Measurements from ENCODE around the gene SPECC1. TPM values are rescaled to one million over a fixed set of nuclear protein-coding genes. Genes with fewer than 3 reads are reported as not detected.
A peak's percentile ranks its signal among the peaks of the same experiment; 100 is the strongest.

Gene SPECC1
- polyA plus RNA-seq, 3 donors, result 36.0 to 58.4 (median 50.5) TPM

- Mint-ChIP-seq H3K4me3 (no peak overlapping the region), H3K36me3 (no peaks in the 10 kb centered on the region), H3K27me3 (ENCODE audit: low read depth in 3 of 3) (peaks cover 1 to 10% (median 2%) of the 10 kb centered on the region in 3 donors), H3K9me3 (no peaks in the 10 kb centered on the region), H3K4me1 (peaks cover 8% of the 10 kb centered on the region), H3K27ac (peak overlapping the region in 1 of 7 donors; percentile 31)
- H3K4me2 ChIP-seq (replicated peaks; ENCODE audit: extremely low read depth, low read length, poor library complexity, severe bottlenecking), result no peak overlapping the region
- H3K27me3 ChIP-seq (ENCODE audit: control insufficient read depth in 2 of 2, insufficient read depth in 2 of 2, low read length in 2 of 2), result no peaks in the 10 kb centered on the region
- H3K9ac ChIP-seq (ENCODE audit: insufficient read depth, low read length, poor library complexity, severe bottlenecking), result no peak overlapping the region
- no peaks in the 10 kb centered on the region for H3K79me2 ChIP-seq (ENCODE audit: insufficient read depth, low read length)
- TF ChIP-seq CTCF (IDR thresholded peaks at IDR 0.05), result no peak
- H3K4me1 ChIP-seq (ENCODE audit: control insufficient read depth in 1 of 2, insufficient read depth in 2 of 2, low read length in 2 of 2), result peaks cover 7 to 10% of the 10 kb centered on the region in 2 donors
- DNase-seq, result no peak
- intact Hi-C loops (cut with micrococcal nuclease), result loop anchor here (10.0 kb wide), 2 partner anchors 309 to 319 kb away; no protein-coding TSS in a partner anchor
- H3K36me3 ChIP-seq (replicated peaks in 1 of 2; ENCODE audit: control insufficient read depth in 1 of 2, insufficient read depth in 2 of 2, low read length in 2 of 2), result no peaks in the 10 kb centered on the region
- H3K4me3 ChIP-seq (replicated peaks in 1 of 3; ENCODE audit: low read depth in 2 of 3, low read length in 3 of 3), result no peak overlapping the region
- no peaks in the 10 kb centered on the region for H3K9me3 ChIP-seq (replicated peaks in 1 of 2; ENCODE audit: control insufficient read depth in 1 of 2, insufficient read depth in 1 of 2, low read length in 2 of 2)
- H2AFZ ChIP-seq (ENCODE audit: insufficient read depth, low read depth, low read length, poor library complexity, severe bottlenecking), result peak overlapping the region; percentile 17
- H3K27ac ChIP-seq (ENCODE audit: low read depth in 1 of 2, low read length in 2 of 2), result no peak overlapping the region
- H4K20me1 ChIP-seq (ENCODE audit: insufficient read depth, low read length), result no peaks in the 10 kb centered on the region
- WGBS (ENCODE audit: insufficient coverage), result 80% methylated on average over 1 of the region's 1 CpG
These were observed 13.1 kb upstream of the SPECC1 start for GRCh38 chr17:19996086-19996485.

DNA sequence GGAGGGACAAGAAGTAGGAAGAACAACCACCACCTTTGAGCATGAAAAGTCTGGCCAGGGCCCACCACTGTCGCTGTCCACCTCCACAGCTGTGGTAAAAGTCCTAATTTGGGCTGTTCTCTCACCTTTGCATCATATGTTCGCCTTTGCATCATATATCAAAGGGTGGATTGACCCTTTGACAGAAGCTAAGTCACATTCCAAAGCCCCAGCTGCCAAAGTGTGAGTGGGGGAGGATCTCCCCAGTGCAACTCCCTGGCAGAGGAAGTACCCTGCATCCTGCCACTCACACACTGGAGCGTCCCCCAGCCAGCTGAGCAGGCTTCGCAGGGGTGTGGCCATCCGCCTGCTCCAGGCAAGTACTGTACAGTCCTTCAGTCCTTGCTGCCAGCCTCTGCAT lies 12.7 kb upstream of the SPECC1 start:
- Histone ChIP-seq H2AFZ (ENCODE audit: insufficient read depth, low read depth, low read length, poor library complexity, severe bottlenecking) (peak overlapping the region; percentile 31), H3K79me2 (ENCODE audit: insufficient read depth, low read length) (no peaks in the 10 kb centered on the region), H3K36me3 (replicated peaks in 1 of 2; ENCODE audit: control insufficient read depth in 1 of 2, insufficient read depth in 2 of 2, low read length in 2 of 2) (no peaks in the 10 kb centered on the region), H3K27ac (ENCODE audit: low read depth in 1 of 2, low read length in 2 of 2) (no peak overlapping the region), H3K4me3 (replicated peaks in 1 of 3; ENCODE audit: low read depth in 2 of 3, low read length in 3 of 3) (no peak overlapping the region), H3K9me3 (replicated peaks in 1 of 2; ENCODE audit: control insufficient read depth in 1 of 2, insufficient read depth in 1 of 2, low read length in 2 of 2) (no peaks in the 10 kb centered on the region), H3K4me1 (ENCODE audit: control insufficient read depth in 1 of 2, insufficient read depth in 2 of 2, low read length in 2 of 2) (peaks cover 7 to 10% of the 10 kb centered on the region in 2 donors), H4K20me1 (ENCODE audit: insufficient read depth, low read length) (no peaks in the 10 kb centered on the region), H3K27me3 (ENCODE audit: control insufficient read depth in 2 of 2, insufficient read depth in 2 of 2, low read length in 2 of 2) (no peaks in the 10 kb centered on the region), H3K9ac (ENCODE audit: insufficient read depth, low read length, poor library complexity, severe bottlenecking) (no peak overlapping the region), H3K4me2 (replicated peaks; ENCODE audit: extremely low read depth, low read length, poor library complexity, severe bottlenecking) (no peak overlapping the region)
- no peaks in the 10 kb centered on the region for H3K36me3 Mint-ChIP-seq
- 86% methylated on average over 1 of the region's 5 CpGs for WGBS (ENCODE audit: insufficient coverage)
- H3K27me3 Mint-ChIP-seq (ENCODE audit: low read depth in 3 of 3), result peaks cover 1 to 9% (median 2%) of the 10 kb centered on the region in 3 donors
- no peak for TF ChIP-seq CTCF (IDR thresholded peaks at IDR 0.05)
- DNase-seq, result peak in 1 of 3 donors; percentile 3
- intact Hi-C loops (cut with micrococcal nuclease), result loop anchor here (10.0 kb wide), 2 partner anchors 308 to 318 kb away; no protein-coding TSS in a partner anchor
- H3K4me1 Mint-ChIP-seq, result peaks cover 8% of the 10 kb centered on the region
- peak overlapping the region in 1 of 7 donors; percentile 46 for H3K27ac Mint-ChIP-seq
- H3K4me3 Mint-ChIP-seq, result no peak overlapping the region
- no peaks in the 10 kb centered on the region for H3K9me3 Mint-ChIP-seq
